Measurements from ENCODE around the gene PDIA6. TPM values are rescaled to one million over a fixed set of nuclear protein-coding genes. Genes with fewer than 3 reads are reported as not detected.

The PDIA6 gene
- total RNA-seq, 1 donor from 2014 or later = 109 TPM

GRCh38 chr2:10859278-10859677, 46.7 kb upstream of the PDIA6 start:
- H3K4me1 Mint-ChIP-seq = peaks cover 10% of the 10 kb centered on the region
- H3K4me3 Mint-ChIP-seq = no peak overlapping the region
- intact Hi-C loops (cut with micrococcal nuclease) = no loop called here
- peaks cover 40% of the 10 kb centered on the region for H3K27me3 Mint-ChIP-seq
- ChIA-PET POLR2A (no interaction called here), CTCF (no interaction called here)
- ATAC-seq (ENCODE audit: low read depth) (no peak), DNase-seq (no peak)
- H3K9me3 Mint-ChIP-seq = no peaks in the 10 kb centered on the region
- H3K27ac Mint-ChIP-seq = no peak overlapping the region
- H3K36me3 Mint-ChIP-seq (ENCODE audit: low read depth) = no peaks in the 10 kb centered on the region
- TF ChIP-seq, protein P1, sequence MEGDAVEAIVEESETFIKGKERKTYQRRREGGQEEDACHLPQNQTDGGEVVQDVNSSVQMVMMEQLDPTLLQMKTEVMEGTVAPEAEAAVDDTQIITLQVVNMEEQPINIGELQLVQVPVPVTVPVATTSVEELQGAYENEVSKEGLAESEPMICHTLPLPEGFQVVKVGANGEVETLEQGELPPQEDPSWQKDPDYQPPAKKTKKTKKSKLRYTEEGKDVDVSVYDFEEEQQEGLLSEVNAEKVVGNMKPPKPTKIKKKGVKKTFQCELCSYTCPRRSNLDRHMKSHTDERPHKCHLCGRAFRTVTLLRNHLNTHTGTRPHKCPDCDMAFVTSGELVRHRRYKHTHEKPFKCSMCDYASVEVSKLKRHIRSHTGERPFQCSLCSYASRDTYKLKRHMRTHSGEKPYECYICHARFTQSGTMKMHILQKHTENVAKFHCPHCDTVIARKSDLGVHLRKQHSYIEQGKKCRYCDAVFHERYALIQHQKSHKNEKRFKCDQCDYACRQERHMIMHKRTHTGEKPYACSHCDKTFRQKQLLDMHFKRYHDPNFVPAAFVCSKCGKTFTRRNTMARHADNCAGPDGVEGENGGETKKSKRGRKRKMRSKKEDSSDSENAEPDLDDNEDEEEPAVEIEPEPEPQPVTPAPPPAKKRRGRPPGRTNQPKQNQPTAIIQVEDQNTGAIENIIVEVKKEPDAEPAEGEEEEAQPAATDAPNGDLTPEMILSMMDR (IDR thresholded peaks at IDR 0.05) = no peak

DNA sequence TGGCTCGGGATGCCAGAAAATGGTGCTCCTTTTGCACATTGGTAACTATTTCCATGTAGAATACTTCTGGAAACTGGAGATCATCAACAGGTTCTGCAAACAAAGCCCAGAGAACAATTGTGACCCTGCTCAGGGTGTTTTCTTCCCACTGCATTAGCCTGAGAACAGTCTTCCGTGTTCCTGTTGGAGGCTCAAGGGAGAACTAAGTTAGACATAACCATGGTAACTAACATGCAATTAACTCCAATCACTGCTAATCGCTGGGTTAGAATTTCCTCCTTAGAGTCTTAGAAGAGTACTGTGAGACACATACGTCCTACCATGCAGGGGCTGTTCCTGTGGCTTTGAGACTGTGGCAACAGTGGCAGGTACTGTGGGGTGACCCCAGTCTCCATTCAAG, 36.0 kb upstream of the PDIA6 start:
- ATAC-seq (ENCODE audit: low read depth) (no peak), DNase-seq (no peak)
- Mint-ChIP-seq H3K36me3 (ENCODE audit: low read depth) (no peaks in the 10 kb centered on the region), H3K4me1 (no peaks in the 10 kb centered on the region), H3K4me3 (no peak overlapping the region), H3K9me3 (peaks cover 3% of the 10 kb centered on the region), H3K27me3 (peaks cover 14% of the 10 kb centered on the region), H3K27ac (no peak overlapping the region)
- TF ChIP-seq, protein P1 (IDR thresholded peaks at IDR 0.05) = no peak
- CTCF ChIA-PET = no interaction called here
- intact Hi-C loops (cut with micrococcal nuclease) = no loop called here
- POLR2A ChIA-PET = no interaction called here

- H3K36me3 Mint-ChIP-seq (ENCODE audit: low read depth) = no peaks in the 10 kb centered on the region
- H3K27me3 Mint-ChIP-seq = peaks cover 14% of the 10 kb centered on the region
- TF ChIP-seq, protein P1 (IDR thresholded peaks at IDR 0.05) = no peak
- peaks cover 5% of the 10 kb centered on the region for H3K9me3 Mint-ChIP-seq
- H3K27ac Mint-ChIP-seq = no peak overlapping the region
- DNase-seq (no peak), ATAC-seq (ENCODE audit: low read depth) (no peak)
- intact Hi-C loops (cut with micrococcal nuclease) = no loop called here
- ChIA-PET CTCF (no interaction called here), POLR2A (no interaction called here)
- H3K4me3 Mint-ChIP-seq = no peak overlapping the region
- no peaks in the 10 kb centered on the region for H3K4me1 Mint-ChIP-seq
These were observed 34.4 kb upstream of the PDIA6 start for GRCh38 chr2:10847008-10847407.

DNA sequence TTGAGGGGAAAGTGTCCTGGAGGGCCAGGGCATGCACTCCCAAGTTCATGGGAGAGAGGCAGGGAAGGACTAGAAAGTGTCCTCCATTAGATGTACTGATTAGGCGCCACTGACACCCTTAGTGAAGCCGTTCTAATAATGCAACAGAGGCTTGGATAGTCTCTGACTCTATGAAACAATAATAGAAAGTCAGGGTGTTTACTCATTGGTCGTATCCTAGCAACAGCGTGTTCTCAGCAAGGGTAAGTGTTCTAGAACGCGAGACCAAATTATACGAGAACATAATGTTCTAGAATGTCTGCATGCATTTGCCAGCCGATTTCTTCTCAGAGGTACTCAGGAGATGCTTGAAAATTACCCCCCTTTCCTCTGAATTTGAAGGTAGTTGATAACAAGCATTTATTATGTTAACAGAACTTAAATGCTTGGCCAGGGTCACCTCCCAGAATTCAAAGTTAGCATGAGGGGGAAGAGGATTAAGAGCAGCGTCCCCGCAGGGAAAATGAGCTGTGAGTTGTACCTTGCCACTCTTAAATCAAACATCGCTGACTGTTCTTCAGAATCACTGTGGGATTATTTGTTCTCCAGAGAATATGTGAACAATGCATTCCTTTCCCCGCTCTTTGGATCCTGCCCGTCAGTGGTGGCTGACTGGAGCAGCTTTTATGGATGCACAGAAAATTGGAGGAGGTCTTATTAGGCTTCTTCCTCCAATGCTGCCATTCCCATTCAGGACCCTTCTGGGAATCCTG, 33.7 kb upstream of the PDIA6 start:
- ChIA-PET POLR2A (no interaction called here), CTCF (no interaction called here)
- H3K4me1 Mint-ChIP-seq = no peaks in the 10 kb centered on the region
- no peak overlapping the region for H3K27ac Mint-ChIP-seq
- TF ChIP-seq, protein P1 (IDR thresholded peaks at IDR 0.05) = no peak
- no peak for ATAC-seq (ENCODE audit: low read depth)
- H3K4me3 Mint-ChIP-seq = no peak overlapping the region
- H3K9me3 Mint-ChIP-seq = peaks cover 11% of the 10 kb centered on the region
- H3K36me3 Mint-ChIP-seq (ENCODE audit: low read depth) = peaks cover under 1% of the 10 kb centered on the region
- DNase-seq = no peak
- intact Hi-C loops (cut with micrococcal nuclease) = no loop called here
- peaks cover 14% of the 10 kb centered on the region for H3K27me3 Mint-ChIP-seq

- POLR2A ChIA-PET = no interaction called here
- no peaks in the 10 kb centered on the region for H3K4me1 Mint-ChIP-seq
- no peak for ATAC-seq (ENCODE audit: low read depth)
These were observed 33.1 kb upstream of the PDIA6 start for GRCh38 chr2:10845640-10846039.

More at GRCh38 chr2:10845640-10846039, 33.1 kb upstream of the PDIA6 start:
- CTCF ChIA-PET = no interaction called here
- Mint-ChIP-seq H3K27ac (no peak overlapping the region), H3K4me3 (no peak overlapping the region), H3K9me3 (peaks cover 15% of the 10 kb centered on the region), H3K36me3 (ENCODE audit: low read depth) (peaks cover 1% of the 10 kb centered on the region), H3K27me3 (peaks cover 14% of the 10 kb centered on the region)
- intact Hi-C loops (cut with micrococcal nuclease) = no loop called here
- TF ChIP-seq, protein P1 (IDR thresholded peaks at IDR 0.05) = no peak
- no peak for DNase-seq

Measured in activated B cell treated with CpG ODN at 0.5 μM for 24 hours (primary cell).